B cell (primary cell): ENCODE results near the gene THAP4. TPM values are rescaled to one million over a fixed set of nuclear protein-coding genes. Genes with fewer than 3 reads are reported as not detected.

Experiments
- ATAC-seq: fragments of 200-7000 bp; cut with Tn5 transposase; one replicate; pipeline ENCODE4 v1.10.0; 2021; ENCODE audit warnings: low read depth, mild to moderate bottlenecking, moderate number of reproducible peaks, moderate library complexity
- CTCF ChIA-PET: fragments of 350-600 bp; sonication (Branson Sonifier 250); formaldehyde crosslinking; loops from one replicate; lab custom pipeline; 2021; ENCODE audit warnings: antibody characterized with exemption, inconsistent platforms; lab: Charles Lee
- POLR2A ChIA-PET: fragments of 350-600 bp; sonication (Branson Sonifier 250); formaldehyde crosslinking; loops from one replicate; lab custom pipeline; 2021; ENCODE audit warnings: antibody characterized with exemption; lab: Charles Lee
- DNase-seq: peaks from one replicate; pipeline ENCODE4 v3.0.0; 2013
- H2AFZ ChIP-seq: 2 replicates; pipeline ENCODE4 v1.6.1; 2012; ENCODE audit warnings: mild to moderate bottlenecking, low read depth, low read length; ENCODE audit not compliant: insufficient read depth, poor library complexity, severe bottlenecking
- H3K27ac ChIP-seq, 2 donors: 1 replicate in 1 of 2; 2 replicates in 1 of 2; pipeline ENCODE4 v1.5.1; 2012 to 2013; ENCODE audit warnings: low read length in 2 of 2, mild to moderate bottlenecking in 2 of 2, moderate library complexity in 1 of 2
- H3K27me3 ChIP-seq, 4 experiments: fragments of 200-600 bp in 1 of 4; sonication (generic) in 1 of 4; replicated peaks in 1 of 4; 1 replicate in 2 of 4; 2 replicates in 2 of 4; pipeline versions ENCODE4 v1.6.1 to v1.7.0; 2013 to 2016; ENCODE audit warnings: low read length in 3 of 4, mild to moderate bottlenecking in 2 of 4, mixed read lengths in 1 of 4, moderate library complexity in 1 of 4; ENCODE audit not compliant: insufficient read depth in 4 of 4, control insufficient read depth in 3 of 4; ENCODE audit errors: control extremely low read depth in 1 of 4
- H3K36me3 ChIP-seq, 2 experiments: replicated peaks in 1 of 2; 1 replicate in 1 of 2; 2 replicates in 1 of 2; pipeline versions ENCODE4 v1.6.1 to v1.7.1; 2013; ENCODE audit warnings: low read length in 1 of 2; ENCODE audit not compliant: insufficient read depth in 2 of 2, control insufficient read depth in 1 of 2; ENCODE audit errors: control extremely low read depth in 1 of 2, extremely low read depth in 1 of 2
- H3K4me1 ChIP-seq, 2 donors: fragments of 200-600 bp in 1 of 2; sonication (generic) in 1 of 2; 1 replicate in 1 of 2; 2 replicates in 1 of 2; pipeline versions ENCODE4 v1.5.1 to v1.6.1; 2013 to 2017; ENCODE audit warnings: low read length in 2 of 2; ENCODE audit not compliant: control insufficient read depth in 2 of 2, insufficient read depth in 2 of 2
- H3K4me2 ChIP-seq: replicated peaks from 2 replicates; pipeline ENCODE3; 2012; ENCODE audit warnings: mild to moderate bottlenecking, low read depth, low read length; ENCODE audit not compliant: poor library complexity, severe bottlenecking
- H3K4me3 ChIP-seq, 5 experiments: fragments of 200-600 bp in 1 of 5; sonication (generic) in 1 of 5; 1 replicate in 3 of 5; 2 replicates in 2 of 5; pipeline versions ENCODE4 v1.5.1 to v1.7.0; 2011 to 2016; ENCODE audit warnings: low read length in 4 of 5, mild to moderate bottlenecking in 4 of 5, low read depth in 2 of 5, control low read depth in 1 of 5, moderate library complexity in 1 of 5; ENCODE audit not compliant: insufficient read depth in 1 of 5; ENCODE audit errors: control extremely low read depth in 1 of 5, extremely low read depth in 1 of 5
- H3K79me2 ChIP-seq: fragments of 200-600 bp; sonication (generic); one replicate; pipeline ENCODE4 v1.6.0; 2016; ENCODE audit warnings: low read length; ENCODE audit not compliant: control insufficient read depth, insufficient read depth
- H3K9ac ChIP-seq: fragments of 200-600 bp; sonication (generic); 2 replicates; pipeline ENCODE4 v1.6.1; 2017; ENCODE audit warnings: mild to moderate bottlenecking, low read length, moderate library complexity
- H3K9me3 ChIP-seq, 3 donors: one replicate each; pipeline versions ENCODE4 v1.6.1 to v1.7.1; 2013; ENCODE audit warnings: low read length in 2 of 3; ENCODE audit not compliant: control insufficient read depth in 2 of 3, insufficient read depth in 1 of 3; ENCODE audit errors: control extremely low read depth in 1 of 3
- H4K20me1 ChIP-seq: 2 replicates; pipeline ENCODE4 v1.6.0; 2012; ENCODE audit warnings: mild to moderate bottlenecking, low read length; ENCODE audit not compliant: insufficient read depth, control insufficient read depth, poor library complexity, severe bottlenecking
- H3K27ac Mint-ChIP-seq: one replicate; pipeline ENCODE4 v1.8.0; 2021; ENCODE audit warnings: mixed read lengths
- H3K27me3 Mint-ChIP-seq: one replicate; pipeline ENCODE4 v1.8.0; 2021; ENCODE audit warnings: mixed read lengths
- H3K4me1 Mint-ChIP-seq: one replicate; pipeline ENCODE4 v1.8.0; 2021; ENCODE audit warnings: mixed read lengths
- H3K4me3 Mint-ChIP-seq: one replicate; pipeline ENCODE4 v1.8.0; 2021; ENCODE audit warnings: mixed read lengths
- H3K9me3 Mint-ChIP-seq: one replicate; pipeline ENCODE4 v1.8.0; 2022; ENCODE audit warnings: mixed read lengths; ENCODE audit not compliant: insufficient read depth
- EZH2 ChIP-seq: IDR thresholded peaks from 2 replicates; pipeline ENCODE4 v1.6.1; 2012; ENCODE audit warnings: borderline replicate concordance, low read depth, mild to moderate bottlenecking, moderate library complexity, low read length; ENCODE audit not compliant: insufficient read depth, poor library complexity, severe bottlenecking
- WGBS: methylation state at CpG from one replicate; pipeline ENCODE4 v1.1.5; 2013; ENCODE audit warnings: missing lambda C conversion rate; ENCODE audit not compliant: insufficient coverage; 5-methylcytosine and 5-hydroxymethylcytosine counted together
- intact Hi-C: fragments of 100-400 bp; cut with micrococcal nuclease; formaldehyde crosslinking; loops from one replicate; pipeline ENCODE4 v1.10.0; 2022
- polyA plus RNA-seq: library from polyadenylated mRNA; depleted of rRNA; stranded (reverse); fragments of >200 nt; gene quantifications from 2 replicates; pipeline ENCODE4 v1.2.3, GENCODE V29; 2012
- total RNA-seq, 2 donors: library from RNA; stranded (reverse); fragments of 120-200 nt in 1 of 2; gene quantifications; 1 replicate in 1 of 2; 2 replicates in 1 of 2; pipeline versions ENCODE4 v1.2.3 to v1.2.4, GENCODE V29; 2013 to 2022
- TF ChIP-seq, protein P1 (sequence below): fragments of 200-600 bp; IDR thresholded peaks from one replicate; pipeline ENCODE4 v1.8.0; 2022; ENCODE audit warnings: antibody characterized with exemption, mild to moderate bottlenecking

The THAP4 gene
- total and polyA plus RNA-seq, 2 donors (not counting 1 experiment from before 2014, with no cell fraction given): 26.5 to 41.0 TPM

DNA sequence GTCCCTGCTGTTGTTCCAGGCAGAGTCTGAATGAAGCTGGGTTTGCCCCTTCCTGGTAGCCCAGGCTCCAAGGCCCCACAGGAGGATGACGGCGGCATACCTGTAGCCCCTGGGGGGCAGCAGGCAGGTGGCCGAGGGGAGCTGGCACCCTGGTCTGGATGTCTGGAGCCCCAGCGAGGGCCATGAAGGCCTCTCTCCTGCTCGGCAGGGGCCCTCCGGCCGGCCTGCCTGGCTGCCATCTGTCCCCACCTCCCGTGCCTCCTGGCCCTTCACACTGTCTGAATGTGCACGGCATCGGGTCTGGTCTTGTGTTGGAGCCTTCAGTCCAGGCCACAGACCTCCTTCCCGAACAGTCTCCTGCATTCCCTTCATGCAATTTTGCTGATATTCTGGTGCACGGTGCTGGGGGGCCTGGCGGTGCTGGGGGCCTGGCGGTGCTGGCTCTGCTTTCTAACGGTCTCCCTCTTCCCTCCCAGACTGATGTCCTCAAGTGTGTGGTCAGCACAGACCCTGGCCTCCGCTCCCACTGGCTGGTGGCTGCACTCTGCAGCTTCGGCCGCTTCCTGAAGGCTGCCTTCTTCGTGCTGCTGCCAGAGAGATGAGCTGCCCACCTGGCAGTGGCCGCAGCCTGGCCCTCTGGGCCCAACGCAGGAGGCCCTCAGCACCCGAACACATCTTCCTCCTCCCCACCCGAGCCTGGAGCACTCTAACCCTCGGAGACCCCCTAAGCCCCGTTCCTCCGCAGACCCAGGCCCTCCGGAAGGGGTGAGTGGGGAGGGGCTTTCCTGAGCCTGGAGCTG is 64.9 kb downstream of the THAP4 start:
- no peaks in the 10 kb centered on the region for H3K4me1 ChIP-seq
- 98% methylated on average over 21 of the region's 27 CpGs for WGBS
- H3K9ac ChIP-seq: no peak overlapping the region
- no peaks in the 10 kb centered on the region for H4K20me1 ChIP-seq
- intact Hi-C loops: no loop called here
- POLR2A ChIA-PET: no interaction called here
- no peak overlapping the region for H3K27ac Mint-ChIP-seq
- no peak overlapping the region for H3K4me3 Mint-ChIP-seq
- H3K4me2 ChIP-seq: no peak overlapping the region
- no peak overlapping the region for H3K4me3 ChIP-seq
- TF ChIP-seq, protein P1, sequence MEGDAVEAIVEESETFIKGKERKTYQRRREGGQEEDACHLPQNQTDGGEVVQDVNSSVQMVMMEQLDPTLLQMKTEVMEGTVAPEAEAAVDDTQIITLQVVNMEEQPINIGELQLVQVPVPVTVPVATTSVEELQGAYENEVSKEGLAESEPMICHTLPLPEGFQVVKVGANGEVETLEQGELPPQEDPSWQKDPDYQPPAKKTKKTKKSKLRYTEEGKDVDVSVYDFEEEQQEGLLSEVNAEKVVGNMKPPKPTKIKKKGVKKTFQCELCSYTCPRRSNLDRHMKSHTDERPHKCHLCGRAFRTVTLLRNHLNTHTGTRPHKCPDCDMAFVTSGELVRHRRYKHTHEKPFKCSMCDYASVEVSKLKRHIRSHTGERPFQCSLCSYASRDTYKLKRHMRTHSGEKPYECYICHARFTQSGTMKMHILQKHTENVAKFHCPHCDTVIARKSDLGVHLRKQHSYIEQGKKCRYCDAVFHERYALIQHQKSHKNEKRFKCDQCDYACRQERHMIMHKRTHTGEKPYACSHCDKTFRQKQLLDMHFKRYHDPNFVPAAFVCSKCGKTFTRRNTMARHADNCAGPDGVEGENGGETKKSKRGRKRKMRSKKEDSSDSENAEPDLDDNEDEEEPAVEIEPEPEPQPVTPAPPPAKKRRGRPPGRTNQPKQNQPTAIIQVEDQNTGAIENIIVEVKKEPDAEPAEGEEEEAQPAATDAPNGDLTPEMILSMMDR: no peak
- no peak for TF ChIP-seq EZH2
- no peaks in the 10 kb centered on the region for H3K9me3 Mint-ChIP-seq
- H3K27me3 Mint-ChIP-seq: no peaks in the 10 kb centered on the region
- H3K4me1 Mint-ChIP-seq: peaks cover 2% of the 10 kb centered on the region
- H3K79me2 ChIP-seq: no peaks in the 10 kb centered on the region
- no peaks in the 10 kb centered on the region for H3K27me3 ChIP-seq
- no peak overlapping the region for H3K27ac ChIP-seq
- DNase-seq: no peak
- H3K36me3 ChIP-seq: peaks cover 0 to 3% of the 10 kb centered on the region in 2 experiments
- no peak overlapping the region for H2AFZ ChIP-seq
- no peak for ATAC-seq
- CTCF ChIA-PET: no interaction called here
- H3K9me3 ChIP-seq: no peaks in the 10 kb centered on the region

DNA sequence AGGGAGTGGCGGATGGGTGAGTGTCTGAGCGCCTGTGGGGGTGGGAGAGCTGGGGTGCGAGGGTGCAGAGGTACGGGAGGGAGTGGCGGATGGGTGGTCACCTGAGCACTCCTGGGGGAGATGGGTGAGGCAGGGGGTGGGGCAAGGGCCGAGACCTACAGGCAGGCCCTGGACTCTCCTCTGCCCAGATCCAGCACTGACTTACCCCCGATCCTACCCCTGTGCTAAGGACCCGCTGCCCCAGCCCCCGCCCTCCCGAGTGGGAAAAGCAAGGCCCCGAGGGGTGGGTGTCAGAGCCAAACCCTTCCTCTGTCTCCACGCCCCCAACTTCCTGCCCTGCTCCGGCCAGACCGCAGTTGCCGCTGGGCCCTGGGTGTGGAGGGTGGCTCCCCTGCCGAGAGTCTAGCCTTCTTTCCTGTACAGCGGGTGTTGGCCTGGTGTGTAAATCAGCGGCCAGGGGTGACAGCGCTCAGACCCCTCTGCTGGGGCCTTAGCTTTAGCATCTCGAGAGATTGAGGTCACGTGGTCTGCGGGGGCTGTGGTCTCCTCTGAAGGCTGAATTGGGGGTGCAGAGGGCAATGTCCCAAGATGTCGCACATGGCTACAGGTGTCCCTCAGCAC is 65.9 kb downstream of the THAP4 start:
- no peak overlapping the region for H3K27ac ChIP-seq
- Mint-ChIP-seq H3K9me3 (no peaks in the 10 kb centered on the region), H3K4me3 (no peak overlapping the region), H3K27me3 (no peaks in the 10 kb centered on the region), H3K27ac (no peak overlapping the region), H3K4me1 (peaks cover 2% of the 10 kb centered on the region)
- DNase-seq (no peak), ATAC-seq (no peak)
- no peak overlapping the region for H3K4me2 ChIP-seq
- H3K4me1 ChIP-seq: no peaks in the 10 kb centered on the region
- H4K20me1 ChIP-seq: no peaks in the 10 kb centered on the region
- ChIA-PET CTCF (no interaction called here), POLR2A (no interaction called here)
- peaks cover 0 to 3% of the 10 kb centered on the region in 2 experiments for H3K36me3 ChIP-seq
- 79% methylated on average over 16 of the region's 23 CpGs for WGBS
- no peak overlapping the region for H3K9ac ChIP-seq
- no peak for TF ChIP-seq EZH2
- TF ChIP-seq, protein P1: no peak
- no peaks in the 10 kb centered on the region for H3K79me2 ChIP-seq
- H3K9me3 ChIP-seq: no peaks in the 10 kb centered on the region
- no peak overlapping the region for H2AFZ ChIP-seq
- H3K27me3 ChIP-seq: no peaks in the 10 kb centered on the region
- no peak overlapping the region for H3K4me3 ChIP-seq
- intact Hi-C loops: no loop called here
